HG03064 (cell line): ENCODE data around the gene KLHDC7A.
"Not testable (repeated sequence)": the region's sequence is repeated elsewhere in the genome, so short reads cannot be mapped to it uniquely, and the experiment has no call there.

Source experiments
- ATAC-seq: cut with Tn5 transposase; IDR thresholded peaks from one replicate; pipeline ENCODE4 v1.9.1; 2021; ENCODE audit warnings: low read depth; ENCODE audit not compliant: unreplicated experiment

The KLHDC7A gene

DNA sequence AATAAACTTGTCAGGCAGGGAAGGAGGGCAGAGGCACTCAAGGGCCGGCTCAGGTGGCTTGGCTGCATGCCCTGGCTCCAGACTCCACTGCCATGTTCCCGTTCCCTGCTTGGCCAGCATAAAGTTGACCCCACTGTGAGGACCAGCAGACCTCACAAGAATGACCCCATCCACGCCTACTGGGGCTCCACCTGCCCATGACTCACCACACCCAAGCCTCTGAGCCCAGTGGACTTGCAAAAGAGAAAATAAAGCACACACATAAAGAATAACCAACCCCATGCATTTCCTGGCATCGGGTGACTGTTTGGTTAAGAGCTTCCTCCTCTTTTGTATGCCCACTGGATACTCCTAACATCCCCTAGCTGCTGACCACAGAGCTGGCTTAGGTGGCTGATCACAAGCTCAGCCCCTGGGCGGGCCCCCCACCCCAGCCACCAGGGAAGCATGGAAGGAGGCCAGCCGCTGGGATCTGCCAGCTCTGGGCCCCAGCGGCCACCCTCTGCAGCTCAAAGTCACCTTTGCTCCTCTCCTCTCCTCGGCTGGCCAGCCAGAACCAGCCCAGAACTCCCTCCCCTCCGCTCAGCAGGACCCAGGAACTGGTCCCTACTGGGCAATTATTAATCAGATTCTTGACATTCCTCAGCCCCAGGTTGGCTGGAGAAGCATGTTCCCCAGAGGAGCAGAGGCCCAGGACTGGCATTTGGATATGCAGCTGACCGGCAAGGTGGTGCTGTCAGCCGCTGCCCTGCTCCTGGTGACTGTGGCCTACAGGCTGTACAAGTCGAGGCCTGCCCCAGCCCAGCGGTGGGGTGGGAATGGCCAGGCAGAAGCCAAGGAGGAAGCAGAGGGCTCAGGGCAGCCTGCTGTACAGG lies at the start of gene KLHDC7A:
Gene KLHDC7A, plus strand, starts transcription at position 616 of the 875 bp plus-strand sequence. Its CDS starts 52 bp downstream, at position 668.
- ATAC-seq = no peak

DNA sequence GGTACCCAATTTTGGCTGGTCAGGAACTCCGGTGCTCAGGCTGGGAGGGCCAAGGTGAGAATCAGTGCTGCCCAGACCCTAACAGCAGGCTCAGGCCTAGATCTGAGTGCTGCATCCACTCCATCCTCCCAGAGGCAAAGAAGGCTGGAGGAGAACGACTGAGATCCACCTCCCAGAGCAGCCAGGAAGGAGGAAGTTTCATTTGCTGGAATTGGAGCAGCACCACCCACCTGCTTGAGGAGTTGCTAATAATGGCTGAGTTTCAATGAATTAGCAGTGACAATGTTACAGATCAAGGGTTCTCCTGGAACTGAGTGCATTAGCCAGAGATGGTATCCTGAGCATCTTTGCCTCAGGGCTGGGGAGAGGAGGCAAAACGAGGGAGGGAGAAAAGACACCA lies 46.7 kb upstream of the KLHDC7A start:
- no peak for ATAC-seq

DNA sequence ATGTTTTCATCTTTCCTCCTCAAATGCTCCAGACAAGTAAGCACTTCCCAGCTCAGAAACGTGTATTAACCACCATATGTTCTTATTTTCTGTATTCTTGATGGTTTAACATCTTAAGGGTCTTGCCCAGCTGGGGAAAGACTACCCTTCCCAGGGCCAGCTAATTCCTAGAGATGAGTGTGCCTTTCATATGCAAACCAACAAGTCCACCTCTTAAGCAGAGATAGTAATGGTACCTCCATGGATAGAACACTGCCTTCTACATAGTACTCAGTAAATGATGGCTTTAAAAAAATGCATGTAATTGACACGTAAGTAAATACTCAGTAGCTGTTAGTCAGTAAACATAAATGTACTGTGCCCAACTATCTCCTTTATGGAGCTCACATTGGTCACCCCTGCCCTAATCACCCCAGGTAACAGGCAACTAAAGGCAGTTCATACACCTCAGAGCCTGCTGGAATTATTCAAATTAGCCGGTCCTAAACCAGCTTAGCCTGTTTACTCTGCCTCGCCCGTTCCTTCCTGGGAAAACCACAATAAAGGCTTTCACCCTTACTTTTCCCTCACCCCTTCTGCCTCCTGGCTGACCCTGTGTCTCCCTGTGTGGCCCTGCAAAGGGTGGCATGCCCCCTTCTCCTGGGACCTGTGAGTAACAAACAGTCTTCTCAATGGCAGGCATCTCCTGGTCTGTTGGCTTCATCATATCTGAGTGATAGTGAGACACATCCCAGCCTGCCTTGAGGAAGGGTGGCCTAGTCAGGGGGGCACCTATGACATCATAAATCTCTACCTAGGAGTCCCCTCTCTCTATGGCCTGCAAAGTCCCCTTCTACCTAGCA lies 40.1 kb upstream of the KLHDC7A start:
- ATAC-seq = no peak

DNA sequence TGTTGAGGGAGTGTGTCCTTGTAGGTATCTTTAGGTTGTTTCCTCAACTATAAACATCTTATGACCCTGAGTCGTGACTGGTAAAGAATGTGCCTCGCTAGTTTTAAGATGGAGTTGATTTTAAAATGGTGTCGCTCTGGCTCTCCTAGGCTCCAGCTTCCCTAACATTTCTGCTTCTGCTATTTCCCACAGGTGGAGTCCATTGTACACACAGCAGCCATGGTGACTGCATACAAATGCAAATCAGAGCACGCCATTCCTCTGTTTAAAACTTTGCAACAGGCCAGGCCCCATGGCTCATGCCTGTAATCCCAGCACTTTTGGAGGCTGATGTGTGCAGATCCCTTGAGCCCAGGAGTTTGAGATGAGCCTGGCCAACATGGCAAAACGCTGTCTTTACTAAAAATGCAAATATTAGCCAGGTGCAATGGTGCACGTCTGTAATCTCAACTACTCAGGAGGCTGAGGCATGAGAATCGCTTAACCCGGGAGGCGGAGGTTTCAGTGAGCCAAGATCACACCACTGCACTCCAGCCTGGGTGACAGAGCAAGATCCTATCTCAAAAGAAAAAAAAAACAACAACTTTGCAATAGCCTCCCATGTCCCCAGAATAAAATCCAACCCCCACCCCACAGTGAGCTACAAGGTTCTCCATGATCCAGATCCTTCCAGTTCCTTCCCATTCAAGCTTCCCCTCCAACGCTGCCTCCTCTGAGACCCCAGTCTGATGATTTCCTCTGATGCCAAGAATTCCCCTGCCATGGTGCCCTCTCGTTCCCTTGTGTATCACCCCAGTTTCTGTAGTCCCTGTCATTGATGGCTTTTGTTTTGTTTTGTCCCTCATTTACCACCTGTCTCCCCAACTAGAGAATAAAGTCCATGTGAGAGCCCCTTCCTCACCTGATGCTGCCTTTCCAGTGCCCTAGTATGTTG lies 36.9 kb upstream of the KLHDC7A start:
- no peak for ATAC-seq

DNA sequence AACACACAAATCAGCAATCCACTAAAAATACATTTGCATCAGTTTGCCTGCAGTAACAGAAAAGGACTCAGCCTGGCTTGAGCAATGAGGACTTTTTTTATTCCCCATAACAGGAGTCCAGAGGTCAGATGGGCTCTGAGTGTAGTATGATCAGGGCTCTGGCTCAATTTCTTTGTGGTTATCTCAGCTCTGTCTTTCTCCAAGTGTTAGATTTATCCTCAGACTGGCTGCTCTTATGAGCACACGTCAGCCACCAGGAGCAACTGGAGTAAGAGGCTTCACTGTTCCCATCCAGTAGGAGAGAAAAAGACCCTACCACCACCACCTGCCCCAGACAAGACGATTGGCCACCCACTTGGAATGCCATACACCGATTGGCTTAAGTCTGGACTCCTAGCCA lies 36.2 kb upstream of the KLHDC7A start:
- ATAC-seq = no peak

DNA sequence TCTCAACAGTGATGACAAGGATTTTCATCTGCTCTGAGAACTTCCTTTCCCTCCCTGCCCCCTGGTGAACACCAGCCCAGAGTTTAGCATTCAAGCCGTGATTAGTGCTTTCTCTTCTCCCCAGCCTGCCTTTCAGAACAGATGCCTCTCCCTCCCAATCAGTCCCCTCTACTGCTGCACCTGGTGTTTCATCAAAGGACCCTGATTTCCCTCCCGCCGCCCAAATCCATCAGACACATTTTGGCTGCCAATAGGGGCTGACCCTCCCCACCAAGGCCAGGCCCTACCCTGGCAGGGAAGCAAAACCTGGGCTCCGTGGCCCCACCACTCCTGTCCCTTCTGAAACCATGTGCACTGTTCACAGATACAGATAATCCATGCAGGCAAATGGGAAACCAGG lies 34.0 kb upstream of the KLHDC7A start:
- no peak for ATAC-seq

DNA sequence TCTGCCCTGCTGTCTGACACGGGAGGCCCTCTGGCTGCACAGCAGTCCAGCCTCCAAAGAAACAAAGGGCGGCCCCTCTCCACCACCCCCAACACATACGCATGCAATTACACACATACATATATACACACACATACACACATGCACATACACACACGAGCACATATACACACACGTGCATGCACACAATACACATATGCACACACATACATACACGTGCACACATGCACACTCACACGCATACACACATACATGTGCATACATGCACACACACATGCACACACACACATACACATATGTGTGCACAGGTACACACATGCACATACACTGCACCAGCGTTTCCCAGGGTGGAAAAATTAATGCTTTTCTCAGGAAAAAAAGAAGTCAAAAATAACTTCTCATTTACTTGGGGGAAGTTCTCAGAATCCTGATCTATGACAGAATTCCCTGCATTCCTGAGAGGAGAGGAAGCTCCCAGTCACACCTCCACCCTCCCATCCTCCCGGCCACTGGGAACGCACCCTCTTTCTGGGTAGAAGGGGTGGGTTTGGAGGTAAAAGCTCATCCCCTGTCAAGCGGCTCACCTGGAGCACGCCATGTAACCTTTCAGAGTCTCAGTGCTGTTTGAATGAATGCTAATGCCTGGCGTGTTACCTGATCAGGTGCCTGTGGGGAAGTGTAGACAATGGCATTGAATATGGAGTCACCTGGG lies 33.1 kb upstream of the KLHDC7A start:
- no peak for ATAC-seq

DNA sequence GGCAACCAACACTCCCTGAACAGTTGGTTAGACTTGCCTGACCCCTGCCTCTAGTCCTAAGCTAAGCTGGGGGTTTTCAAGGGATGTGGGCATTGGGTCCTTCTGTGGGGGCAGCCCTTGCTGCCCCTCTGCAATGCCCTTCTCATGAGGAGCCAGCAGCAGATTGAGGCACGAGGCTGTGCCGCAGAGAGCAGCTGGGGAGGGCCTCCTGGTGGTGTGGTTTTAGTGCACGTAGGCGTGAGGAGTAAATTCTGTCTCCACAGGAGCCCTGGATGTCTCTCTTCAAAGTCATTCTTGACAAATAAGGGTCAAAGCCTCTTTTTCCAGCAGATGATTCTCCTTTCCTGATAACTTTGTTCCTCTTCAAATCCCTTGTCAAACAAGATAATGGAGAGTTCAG lies 31.8 kb upstream of the KLHDC7A start:
- no peak for ATAC-seq

DNA sequence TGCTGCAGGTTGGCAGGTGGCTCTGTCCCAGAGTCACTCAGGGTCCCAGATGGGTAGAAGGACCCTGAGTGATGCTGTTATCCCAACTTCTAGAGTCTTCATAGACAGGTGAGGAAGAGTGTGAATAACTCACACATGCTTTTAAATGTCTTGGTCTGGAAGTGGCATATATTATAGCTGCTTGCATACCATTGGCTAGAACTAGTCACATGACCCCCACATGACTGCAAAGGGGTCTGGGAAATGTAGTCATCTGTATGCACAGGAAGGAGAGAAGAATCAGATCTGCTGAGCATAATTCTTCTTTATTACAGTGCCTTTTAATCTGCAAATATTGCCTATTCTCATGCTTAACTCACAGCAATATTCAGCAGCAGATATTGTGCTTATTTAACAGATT lies 28.2 kb upstream of the KLHDC7A start:
- ATAC-seq = no peak

DNA sequence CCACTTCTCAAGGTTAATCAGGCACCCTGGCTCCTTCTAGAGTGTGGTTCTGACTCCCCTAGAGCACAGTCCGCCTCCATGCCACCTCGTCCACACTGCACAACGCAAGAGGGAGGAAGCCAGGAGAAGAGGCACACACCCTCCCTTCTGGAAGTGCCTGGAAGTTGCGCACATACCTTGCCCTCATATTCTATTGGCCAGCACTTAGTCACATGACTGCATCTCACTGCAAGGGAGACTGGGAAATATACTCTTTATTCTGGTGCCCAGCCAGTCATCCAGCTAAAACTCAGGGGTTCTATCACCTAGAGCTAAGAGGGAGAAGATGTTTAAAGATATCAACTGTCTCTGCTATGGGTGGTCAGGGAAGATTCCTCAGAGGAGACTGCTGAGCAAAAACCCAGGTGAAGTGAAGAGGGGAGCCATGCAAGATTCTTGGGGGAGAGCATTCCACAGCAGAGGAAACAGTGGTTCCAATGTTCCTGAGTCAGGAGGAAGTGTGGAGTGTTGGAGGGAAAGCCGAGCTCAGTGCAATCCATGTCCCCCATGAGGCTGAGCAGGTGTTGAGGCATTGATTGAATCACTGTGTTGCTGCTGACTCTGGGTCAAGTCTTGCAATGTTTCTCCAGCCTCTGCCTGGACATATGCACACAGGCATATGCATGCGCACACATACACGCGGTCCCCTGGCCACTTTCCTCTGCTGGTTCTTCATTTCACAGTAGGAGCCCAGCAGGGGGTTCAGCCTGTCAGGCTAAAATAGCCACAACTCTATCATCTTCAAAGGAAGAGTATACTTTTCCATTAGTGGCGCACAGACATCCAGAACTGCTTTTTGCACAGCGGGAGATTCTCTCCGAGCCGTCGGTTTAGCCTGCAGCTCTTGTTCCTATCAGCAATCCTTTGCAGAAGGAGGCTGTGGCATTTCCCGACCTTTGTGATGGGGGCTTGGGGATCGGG lies 22.3 kb upstream of the KLHDC7A start:
- ATAC-seq = no peak

DNA sequence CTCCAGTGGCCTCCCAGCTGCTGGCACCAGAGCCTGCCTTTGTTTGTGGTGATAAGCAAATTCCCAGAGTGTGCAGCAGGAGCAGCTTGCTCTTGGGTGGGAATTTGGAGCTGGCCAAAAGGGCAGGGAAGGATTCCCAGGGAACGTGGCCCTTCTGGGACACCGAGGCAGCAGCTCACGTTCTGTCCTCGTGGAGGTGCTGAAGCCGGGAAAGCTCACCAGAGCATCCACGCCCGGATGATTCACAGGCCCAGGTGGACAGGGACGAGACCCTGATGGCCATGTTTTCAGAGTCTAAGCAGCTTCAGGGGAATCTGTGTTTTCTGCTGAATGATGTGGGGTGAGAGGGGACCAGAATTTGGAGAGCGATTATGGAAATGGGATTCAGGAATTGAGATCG lies 19.1 kb upstream of the KLHDC7A start:
- no peak for ATAC-seq

DNA sequence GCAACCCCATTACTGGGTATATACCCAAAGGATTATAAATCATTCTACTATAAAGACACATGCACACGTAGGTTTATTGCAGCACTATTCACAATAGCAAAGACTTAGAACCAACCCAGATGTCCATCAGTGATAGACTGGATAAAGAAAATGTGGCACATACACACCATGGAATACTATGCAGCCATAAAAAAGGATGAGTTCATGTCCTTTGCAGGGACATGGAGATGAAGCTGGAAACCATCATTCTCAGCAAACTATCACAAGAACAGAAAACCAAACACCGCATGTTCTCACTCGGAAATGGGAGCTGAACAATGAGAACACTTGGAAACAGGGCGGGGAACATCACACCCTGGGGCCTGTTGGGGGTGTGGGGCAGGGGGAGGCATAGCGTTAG lies 18.2 kb upstream of the KLHDC7A start:
- ATAC-seq = not testable (repeated sequence)

DNA sequence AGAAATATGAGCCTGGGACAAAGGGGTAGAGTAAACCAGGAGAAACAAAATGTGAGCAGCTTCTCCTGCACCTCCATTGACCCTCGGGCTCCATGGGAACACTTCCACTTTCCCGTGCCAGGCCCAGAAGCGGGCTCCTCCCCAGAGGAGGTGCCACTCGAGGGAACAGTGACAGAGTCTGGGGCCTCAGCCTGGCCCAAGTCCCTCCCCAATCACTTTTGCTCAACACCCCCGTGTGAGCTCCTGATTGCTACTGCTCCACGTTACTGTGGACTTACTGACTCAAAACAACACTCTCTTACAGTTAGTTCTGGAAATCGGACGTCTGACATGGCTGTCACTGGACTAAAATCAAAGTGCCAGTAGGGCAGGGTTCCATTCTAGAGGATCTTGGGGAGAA lies 17.7 kb upstream of the KLHDC7A start:
- ATAC-seq = no peak

DNA sequence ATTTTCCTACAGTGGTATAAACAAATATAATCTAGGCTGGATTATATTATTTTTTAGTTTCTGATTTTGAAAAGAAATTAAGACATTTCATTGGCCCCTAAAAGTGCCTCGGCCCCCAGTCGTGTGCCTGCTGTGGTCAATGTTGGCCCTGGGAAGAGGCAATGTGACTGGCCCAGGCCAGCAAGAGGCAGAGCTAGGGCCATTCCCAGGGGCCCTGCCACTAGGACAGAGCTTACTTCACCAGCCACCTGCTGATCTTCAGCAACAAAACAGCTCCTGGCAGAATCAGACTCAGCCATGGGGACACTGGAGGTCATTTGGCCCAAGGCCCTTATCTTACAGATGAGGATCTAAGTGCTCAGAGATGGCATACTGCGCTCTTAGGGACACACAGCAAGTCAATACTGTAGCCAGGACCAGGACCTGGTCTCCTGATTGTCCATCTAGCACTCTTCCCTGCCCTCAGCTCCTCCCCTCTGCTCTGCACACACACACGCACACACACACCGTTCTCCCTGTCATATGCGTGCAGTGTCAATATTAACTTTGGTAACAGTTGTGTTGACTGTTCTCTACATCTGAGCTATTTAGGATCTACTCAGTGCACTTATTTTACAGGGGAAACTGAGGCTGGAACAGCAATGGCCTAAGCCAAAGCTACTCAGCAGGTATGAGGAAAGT lies 16.6 kb upstream of the KLHDC7A start:
- ATAC-seq = no peak

DNA sequence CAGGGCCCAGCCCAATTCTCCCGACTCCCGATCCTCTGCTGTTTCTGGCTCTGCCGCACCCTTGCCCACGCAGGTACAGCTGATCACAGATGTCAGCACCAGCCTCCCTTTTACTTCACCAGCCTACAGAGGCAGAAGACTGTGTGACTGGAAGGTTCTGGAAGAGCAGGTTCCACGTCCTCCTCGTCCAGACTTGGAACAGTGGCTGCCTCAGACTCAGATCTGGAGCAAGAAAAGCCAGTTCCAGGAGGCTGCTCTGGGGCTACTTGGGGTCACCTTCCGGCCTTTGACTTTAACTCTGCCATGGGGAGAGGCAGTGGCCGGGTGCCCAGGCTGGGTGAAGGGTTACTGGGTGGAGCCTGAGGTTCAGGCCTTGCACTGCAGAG lies 16.1 kb upstream of the KLHDC7A start:
- ATAC-seq = no peak

DNA sequence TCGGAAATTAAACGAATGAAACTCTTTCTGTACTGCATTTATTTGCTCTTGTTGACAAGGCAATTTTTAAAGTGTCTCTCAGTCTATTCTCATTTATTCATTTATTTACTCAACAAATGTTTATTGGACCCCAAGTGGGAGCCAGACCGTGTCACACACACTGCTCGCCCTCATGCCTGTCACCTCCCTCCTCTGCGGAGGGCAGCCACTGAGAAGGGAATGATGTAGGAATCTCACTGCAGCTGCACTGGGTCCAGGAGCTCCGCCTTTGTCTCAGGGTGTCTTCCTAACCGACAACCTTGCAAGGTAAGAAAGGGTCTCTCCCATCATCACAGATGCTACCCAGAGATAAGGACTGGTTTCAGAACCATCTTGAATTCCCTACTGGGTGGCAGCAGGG lies 14.1 kb upstream of the KLHDC7A start:
- no peak for ATAC-seq

DNA sequence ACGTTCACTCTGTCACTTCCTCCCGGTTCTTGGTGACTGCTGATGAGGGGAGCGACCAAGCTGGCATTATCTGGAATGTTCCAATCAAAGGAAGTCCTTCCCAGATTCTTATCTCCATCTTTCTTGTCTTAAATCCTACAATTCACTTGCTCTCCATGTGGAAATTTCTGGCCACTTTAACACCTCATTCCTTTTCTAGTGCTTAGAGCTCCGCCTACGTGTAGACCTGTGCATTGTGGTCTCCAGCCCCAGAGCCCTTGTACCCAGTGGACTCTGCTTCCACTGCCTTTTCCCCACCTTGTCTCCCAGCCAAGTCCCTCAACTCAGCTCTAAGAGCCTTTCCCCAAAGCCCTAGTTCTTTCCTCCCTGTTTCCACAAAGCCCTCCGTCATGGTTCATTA lies 12.2 kb upstream of the KLHDC7A start:
- ATAC-seq = no peak

DNA sequence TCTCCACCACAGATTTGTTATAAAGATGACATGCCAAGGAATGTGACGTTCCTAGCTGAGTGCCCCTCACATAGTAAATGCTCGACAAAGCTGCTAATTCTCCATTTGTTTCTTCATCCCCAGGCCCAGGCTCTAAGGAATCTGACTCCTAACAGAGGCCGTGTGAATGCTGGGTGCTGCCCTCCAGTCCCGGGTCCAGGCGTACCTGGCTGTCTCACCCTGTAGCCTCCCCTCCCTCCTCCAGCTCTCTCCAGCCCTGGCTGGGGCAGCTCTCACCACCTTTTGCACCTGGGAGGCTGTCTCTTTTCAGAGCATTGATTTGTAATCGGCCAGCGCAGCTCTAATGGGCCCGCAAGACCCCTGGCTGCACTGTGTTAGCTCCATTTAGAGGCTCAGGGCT lies 11.2 kb upstream of the KLHDC7A start:
- ATAC-seq = no peak
